Measurements from ENCODE around the gene FAM120B. TPM values are rescaled to one million over a fixed set of nuclear protein-coding genes. Genes with fewer than 3 reads are reported as not detected.

FAM120B gene
- total and polyA plus RNA-seq, 2 donors (not counting 1 experiment from before 2014, with no cell fraction given) = 14.4 to 19.3 TPM

DNA sequence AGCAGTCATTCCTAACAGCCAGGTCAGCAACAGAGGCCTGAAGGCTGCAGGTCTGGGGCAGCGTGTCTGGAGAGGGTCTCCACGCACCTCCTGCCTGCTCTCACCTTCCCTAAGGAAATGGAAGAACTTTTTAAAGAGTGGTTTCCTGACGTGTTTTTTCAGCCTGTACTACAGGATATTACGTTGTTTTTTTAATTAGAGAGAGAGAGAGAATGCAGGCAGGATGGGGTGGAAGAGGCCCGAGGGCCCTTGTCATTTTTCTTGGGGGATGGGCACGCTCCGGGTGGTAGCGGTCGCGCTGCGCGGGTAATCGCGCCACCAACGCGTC is 17.7 kb upstream of the FAM120B start:
- H3K4me2 ChIP-seq (ENCODE audit: extremely low read depth, insufficient read depth, low read length) = no peak overlapping the region
- H3K9ac ChIP-seq (ENCODE audit: insufficient read depth, low read length) = no peak overlapping the region
- H2AFZ ChIP-seq (ENCODE audit: low read length) = no peak overlapping the region
- no peaks in the 10 kb centered on the region for H3K79me2 ChIP-seq (ENCODE audit: control insufficient read depth, insufficient read depth, low read length)
- no peaks in the 10 kb centered on the region for H3K4me1 ChIP-seq (ENCODE audit: control insufficient read depth, extremely low read depth, insufficient read depth, low read length)
- no peaks in the 10 kb centered on the region for H3K36me3 ChIP-seq (ENCODE audit: control insufficient read depth, insufficient read depth, low read length)
- peak overlapping the region in 1 of 4 experiments; percentile 69 for H3K4me3 ChIP-seq (replicated peaks in 1 of 4; ENCODE audit: control extremely low read depth in 1 of 4, insufficient read depth in 1 of 4, low read depth in 3 of 4, low read length in 4 of 4)
- H3K27ac ChIP-seq (ENCODE audit: insufficient read depth, low read length) = no peak overlapping the region
- peaks cover 35% of the 10 kb centered on the region for H3K27me3 ChIP-seq (ENCODE audit: control insufficient read depth, insufficient read depth, low read length)
- no peak for DNase-seq (ENCODE audit: low read depth in 2 of 2)
- no peaks in the 10 kb centered on the region for H3K9me3 ChIP-seq (ENCODE audit: control insufficient read depth, insufficient read depth, low read depth, low read length)
- no peaks in the 10 kb centered on the region for H4K20me1 ChIP-seq (ENCODE audit: control insufficient read depth, extremely low read depth, insufficient read depth, low read length)
- TF ChIP-seq, protein P1, sequence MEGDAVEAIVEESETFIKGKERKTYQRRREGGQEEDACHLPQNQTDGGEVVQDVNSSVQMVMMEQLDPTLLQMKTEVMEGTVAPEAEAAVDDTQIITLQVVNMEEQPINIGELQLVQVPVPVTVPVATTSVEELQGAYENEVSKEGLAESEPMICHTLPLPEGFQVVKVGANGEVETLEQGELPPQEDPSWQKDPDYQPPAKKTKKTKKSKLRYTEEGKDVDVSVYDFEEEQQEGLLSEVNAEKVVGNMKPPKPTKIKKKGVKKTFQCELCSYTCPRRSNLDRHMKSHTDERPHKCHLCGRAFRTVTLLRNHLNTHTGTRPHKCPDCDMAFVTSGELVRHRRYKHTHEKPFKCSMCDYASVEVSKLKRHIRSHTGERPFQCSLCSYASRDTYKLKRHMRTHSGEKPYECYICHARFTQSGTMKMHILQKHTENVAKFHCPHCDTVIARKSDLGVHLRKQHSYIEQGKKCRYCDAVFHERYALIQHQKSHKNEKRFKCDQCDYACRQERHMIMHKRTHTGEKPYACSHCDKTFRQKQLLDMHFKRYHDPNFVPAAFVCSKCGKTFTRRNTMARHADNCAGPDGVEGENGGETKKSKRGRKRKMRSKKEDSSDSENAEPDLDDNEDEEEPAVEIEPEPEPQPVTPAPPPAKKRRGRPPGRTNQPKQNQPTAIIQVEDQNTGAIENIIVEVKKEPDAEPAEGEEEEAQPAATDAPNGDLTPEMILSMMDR (conservative IDR thresholded peaks at IDR 0.05 in 1 of 2, IDR thresholded peaks at IDR 0.05 in 1 of 2; ENCODE audit: low read depth in 1 of 2, low read length in 2 of 2) = no peak
- no peak for TF ChIP-seq EZH2 (IDR thresholded peaks at IDR 0.05; ENCODE audit: low read length, missing control alignments)

GRCh38 chr6:170289180-170289931 is 17.2 kb upstream of the FAM120B start:
- Histone ChIP-seq H3K27ac (ENCODE audit: insufficient read depth, low read length) (no peak overlapping the region), H3K36me3 (ENCODE audit: control insufficient read depth, insufficient read depth, low read length) (no peaks in the 10 kb centered on the region), H2AFZ (ENCODE audit: low read length) (peak overlapping the region; percentile 22), H3K79me2 (ENCODE audit: control insufficient read depth, insufficient read depth, low read length) (no peaks in the 10 kb centered on the region), H3K27me3 (ENCODE audit: control insufficient read depth, insufficient read depth, low read length) (peaks cover 41% of the 10 kb centered on the region), H3K9me3 (ENCODE audit: control insufficient read depth, insufficient read depth, low read depth, low read length) (no peaks in the 10 kb centered on the region), H3K4me3 (replicated peaks in 1 of 4; ENCODE audit: control extremely low read depth in 1 of 4, insufficient read depth in 1 of 4, low read depth in 3 of 4, low read length in 4 of 4) (peak overlapping the region in 3 of 4 experiments; percentile 46 to 69 (median 52)), H3K9ac (ENCODE audit: insufficient read depth, low read length) (peak overlapping the region; percentile 13), H4K20me1 (ENCODE audit: control insufficient read depth, extremely low read depth, insufficient read depth, low read length) (no peaks in the 10 kb centered on the region), H3K4me1 (ENCODE audit: control insufficient read depth, extremely low read depth, insufficient read depth, low read length) (no peaks in the 10 kb centered on the region), H3K4me2 (ENCODE audit: extremely low read depth, insufficient read depth, low read length) (peak overlapping the region; percentile 83)
- DNase-seq (ENCODE audit: low read depth in 2 of 2) = no peak
- peak; percentile 82 for TF ChIP-seq EZH2 (IDR thresholded peaks at IDR 0.05; ENCODE audit: low read length, missing control alignments)
- TF ChIP-seq, protein P1 (conservative IDR thresholded peaks at IDR 0.05 in 1 of 2, IDR thresholded peaks at IDR 0.05 in 1 of 2; ENCODE audit: low read depth in 1 of 2, low read length in 2 of 2) = no peak

- H4K20me1 ChIP-seq (ENCODE audit: control insufficient read depth, extremely low read depth, insufficient read depth, low read length) = no peaks in the 10 kb centered on the region
- H3K36me3 ChIP-seq (ENCODE audit: control insufficient read depth, insufficient read depth, low read length) = no peaks in the 10 kb centered on the region
- H3K27ac ChIP-seq (ENCODE audit: insufficient read depth, low read length) = no peak overlapping the region
- TF ChIP-seq, protein P1 (conservative IDR thresholded peaks at IDR 0.05 in 1 of 2, IDR thresholded peaks at IDR 0.05 in 1 of 2; ENCODE audit: low read depth in 1 of 2, low read length in 2 of 2) = no peak
- no peak for TF ChIP-seq EZH2 (IDR thresholded peaks at IDR 0.05; ENCODE audit: low read length, missing control alignments)
- peak overlapping the region; percentile 46 to 69 (median 50) for H3K4me3 ChIP-seq (replicated peaks in 1 of 4; ENCODE audit: control extremely low read depth in 1 of 4, insufficient read depth in 1 of 4, low read depth in 3 of 4, low read length in 4 of 4)
- H3K4me1 ChIP-seq (ENCODE audit: control insufficient read depth, extremely low read depth, insufficient read depth, low read length) = no peaks in the 10 kb centered on the region
- peak overlapping the region; percentile 83 for H3K4me2 ChIP-seq (ENCODE audit: extremely low read depth, insufficient read depth, low read length)
- H3K27me3 ChIP-seq (ENCODE audit: control insufficient read depth, insufficient read depth, low read length) = peaks cover 45% of the 10 kb centered on the region
- H3K9me3 ChIP-seq (ENCODE audit: control insufficient read depth, insufficient read depth, low read depth, low read length) = no peaks in the 10 kb centered on the region
- peak overlapping the region; percentile 51 for H3K9ac ChIP-seq (ENCODE audit: insufficient read depth, low read length)
- no peaks in the 10 kb centered on the region for H3K79me2 ChIP-seq (ENCODE audit: control insufficient read depth, insufficient read depth, low read length)
- no peak for DNase-seq (ENCODE audit: low read depth in 2 of 2)
- no peak overlapping the region for H2AFZ ChIP-seq (ENCODE audit: low read length)
Observed at GRCh38 chr6:170289951-170290295, 16.6 kb upstream of the FAM120B start.
